MM.1S (cell line): ENCODE measurements around the gene NBEA.

ENCODE experiments used
- CTCF ChIP-seq: fragments of 300-600 bp; sonication (generic); IDR thresholded peaks from 2 replicates; pipeline ENCODE4 v1.5.1; 2016; ENCODE audit warnings: antibody characterized with exemption, low read length, mixed read lengths
- EZH2 ChIP-seq: fragments of 300-600 bp; sonication (generic); optimal IDR thresholded peaks from 2 replicates; pipeline ENCODE3; 2017; ENCODE audit warnings: low read depth, mild to moderate bottlenecking, antibody characterized with exemption, low read length, mixed read lengths
- EZH2phosphoT487 ChIP-seq: fragments of 300-600 bp; sonication (generic); IDR thresholded peaks from 2 replicates; pipeline ENCODE4 v1.6.1; 2018; ENCODE audit warnings: antibody characterized with exemption, low read length

DNA sequence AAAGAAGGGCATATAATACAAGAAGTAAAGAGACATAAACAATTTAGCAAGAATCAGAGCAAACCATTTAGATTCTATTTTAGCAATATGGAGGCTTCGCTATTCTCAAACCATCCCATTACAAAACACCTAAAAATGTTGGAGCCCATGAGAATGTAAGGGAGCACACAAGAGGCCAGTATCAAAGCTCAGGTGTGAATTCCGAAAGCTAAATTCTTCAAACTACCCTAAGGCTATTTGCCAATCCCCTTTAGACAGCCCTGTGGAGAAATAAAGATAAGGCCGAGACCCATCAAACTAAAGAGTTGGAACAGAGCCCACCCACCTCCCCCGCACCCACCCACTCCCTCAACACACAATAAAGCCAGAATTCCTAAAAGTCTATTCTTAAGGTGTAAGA is 745.3 kb downstream of the NBEA start:
- TF ChIP-seq CTCF = no peak
- no peak for TF ChIP-seq EZH2phosphoT487
- TF ChIP-seq EZH2 = no peak
